ENCODE measurements around the gene ARMH3.
A peak's percentile ranks its signal among the peaks of the same experiment; 100 is the strongest.

Gene ARMH3

GRCh38 chr10:101895781-101896180, 160.2 kb downstream of the ARMH3 start:
- no peak for DNase-seq (ENCODE audit: low spot score)

DNA sequence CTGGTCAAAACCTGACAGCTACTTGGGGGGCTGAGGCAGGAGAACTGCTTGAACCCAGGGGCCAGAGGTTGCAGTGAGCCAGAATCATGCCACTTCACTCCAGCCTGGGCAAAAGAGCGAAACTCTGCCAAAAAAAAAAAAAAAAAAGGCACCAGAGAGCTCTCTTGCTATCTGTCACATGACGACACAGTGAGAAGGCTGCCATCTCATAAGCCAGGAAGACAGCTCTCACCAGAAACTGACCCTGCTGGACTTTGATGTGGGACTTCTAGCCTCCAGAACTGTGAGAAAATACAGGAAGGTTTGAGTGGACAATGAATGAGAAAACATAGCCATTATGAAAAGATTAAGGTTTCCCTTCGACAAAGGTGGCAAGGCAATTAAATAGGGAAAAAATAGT, 161.2 kb downstream of the ARMH3 start:
- no peak for DNase-seq (ENCODE audit: low spot score)

DNA sequence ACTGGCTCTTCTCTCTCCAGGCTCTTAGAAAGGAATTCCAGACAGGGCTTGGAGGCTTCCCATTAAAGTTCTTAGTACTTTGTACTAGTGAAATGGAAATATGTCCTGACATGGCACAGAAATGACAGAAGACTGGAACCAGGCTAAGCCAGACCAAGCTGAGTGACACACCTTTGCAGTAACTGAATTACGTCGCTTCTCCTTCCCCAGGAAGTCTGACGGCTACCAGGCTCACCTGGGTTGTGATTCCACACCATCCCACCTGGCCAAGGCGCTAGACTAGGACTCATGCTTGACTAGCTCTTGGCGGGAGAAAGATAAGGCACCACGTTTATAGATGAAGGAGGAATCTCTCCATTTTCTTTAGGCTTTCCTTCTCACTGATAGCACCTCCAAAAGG, 161.7 kb downstream of the ARMH3 start:
- no peak for DNase-seq (ENCODE audit: low spot score)

- DNase-seq (ENCODE audit: low spot score), result no peak
These were observed 162.4 kb downstream of the ARMH3 start for GRCh38 chr10:101893510-101894120.

DNA sequence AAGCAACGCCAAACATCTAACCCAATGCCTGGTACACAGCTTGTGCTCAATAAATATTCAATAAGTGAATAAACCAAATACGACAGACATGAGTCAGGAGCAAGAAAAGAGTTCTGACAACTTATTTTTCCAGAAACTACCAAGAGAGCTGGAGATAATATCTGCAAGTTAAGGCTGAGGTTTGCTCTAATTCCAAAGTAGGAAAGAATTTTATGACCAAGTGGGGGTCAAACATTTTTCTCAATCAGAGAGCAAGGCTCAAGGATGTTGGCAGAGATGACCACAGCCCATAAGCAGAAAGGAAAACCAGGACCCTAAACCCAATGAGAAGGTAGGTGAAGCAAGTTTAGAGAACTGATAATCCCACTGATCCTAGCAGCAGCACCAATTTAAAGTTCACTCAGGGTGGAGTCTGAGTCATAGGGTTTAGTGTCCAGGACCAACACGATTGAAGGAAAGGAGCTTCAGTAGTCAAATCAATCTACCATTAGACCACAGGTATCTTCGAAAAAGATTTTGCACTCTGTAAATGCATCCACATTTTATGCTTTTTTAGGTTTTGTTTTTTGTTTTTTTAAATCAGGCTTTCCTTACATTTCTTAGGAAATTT, 163.1 kb downstream of the ARMH3 start:
- DNase-seq (ENCODE audit: low spot score), result no peak

GRCh38 chr10:101889256-101890210, 166.4 kb downstream of the ARMH3 start:
- peak; percentile 77 for DNase-seq (ENCODE audit: low spot score)

DNA sequence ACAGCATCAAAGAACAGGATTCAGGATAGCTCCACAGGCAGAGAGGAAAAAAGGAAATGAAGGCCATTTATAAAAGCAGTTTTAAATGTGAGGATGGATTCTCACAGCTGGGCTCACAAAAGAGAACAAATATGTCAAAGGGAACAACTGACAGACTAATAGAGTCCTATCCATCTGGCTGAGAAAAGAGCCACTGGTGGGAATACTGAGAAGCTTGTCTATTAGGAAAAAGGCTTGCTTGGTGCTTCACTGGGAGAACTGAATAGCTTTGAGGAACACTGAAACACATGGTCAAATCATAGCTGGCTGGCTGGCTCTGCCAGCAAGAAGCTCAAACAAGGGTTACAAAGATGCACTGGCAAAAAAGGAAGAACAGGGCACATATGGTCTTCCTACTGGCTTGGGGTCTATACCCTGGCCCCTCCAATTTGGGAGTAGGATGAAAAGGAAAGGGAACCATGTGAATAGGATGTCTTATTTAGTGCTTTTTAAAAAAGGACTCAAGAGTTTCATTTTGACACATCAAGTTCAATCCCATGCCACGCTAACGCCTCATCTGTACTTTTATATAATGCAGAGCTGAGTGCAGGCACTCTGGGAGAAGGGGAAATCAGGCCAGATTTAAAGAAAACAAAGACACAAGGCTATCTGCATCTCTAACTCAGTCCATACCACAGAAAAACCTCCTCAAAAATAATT, 167.6 kb downstream of the ARMH3 start:
- DNase-seq (ENCODE audit: low spot score), result no peak

GRCh38 chr10:101887775-101888174, 168.2 kb downstream of the ARMH3 start:
- no peak for DNase-seq (ENCODE audit: low spot score)

- no peak for DNase-seq (ENCODE audit: low spot score)
These were observed 169.3 kb downstream of the ARMH3 start for GRCh38 chr10:101886521-101887312.

- no peak for DNase-seq (ENCODE audit: low spot score)
These were observed 174.8 kb downstream of the ARMH3 start for GRCh38 chr10:101881036-101881774.

GRCh38 chr10:101880232-101880573, 175.8 kb downstream of the ARMH3 start:
- DNase-seq (ENCODE audit: low spot score), result no peak

- DNase-seq (ENCODE audit: low spot score), result no peak
These were observed 176.3 kb downstream of the ARMH3 start for GRCh38 chr10:101879456-101880231.

DNA sequence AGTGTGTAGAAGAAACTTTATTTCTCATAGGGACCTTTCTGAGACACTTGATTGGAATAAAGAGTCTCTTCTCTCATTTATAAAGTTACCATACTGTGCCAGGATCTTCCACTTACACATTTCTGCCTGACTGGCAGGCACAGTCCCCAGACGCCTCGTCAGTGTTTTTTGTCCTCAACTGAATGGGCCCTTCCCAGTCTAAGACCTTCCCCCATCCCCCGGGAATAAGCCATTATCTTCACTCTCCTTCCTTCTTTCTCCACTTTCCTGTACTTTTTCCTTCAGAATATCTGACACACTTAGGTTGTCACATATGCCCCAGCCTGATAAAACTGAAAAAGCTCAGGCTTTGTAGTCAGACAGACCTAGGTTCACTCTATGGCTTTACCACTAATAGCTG, 177.1 kb downstream of the ARMH3 start:
- DNase-seq (ENCODE audit: low spot score), result no peak

GRCh38 chr10:101875068-101875688, 180.8 kb downstream of the ARMH3 start:
- no peak for DNase-seq (ENCODE audit: low spot score)

GRCh38 chr10:101874252-101874651, 181.7 kb downstream of the ARMH3 start:
- DNase-seq (ENCODE audit: low spot score), result no peak

DNA sequence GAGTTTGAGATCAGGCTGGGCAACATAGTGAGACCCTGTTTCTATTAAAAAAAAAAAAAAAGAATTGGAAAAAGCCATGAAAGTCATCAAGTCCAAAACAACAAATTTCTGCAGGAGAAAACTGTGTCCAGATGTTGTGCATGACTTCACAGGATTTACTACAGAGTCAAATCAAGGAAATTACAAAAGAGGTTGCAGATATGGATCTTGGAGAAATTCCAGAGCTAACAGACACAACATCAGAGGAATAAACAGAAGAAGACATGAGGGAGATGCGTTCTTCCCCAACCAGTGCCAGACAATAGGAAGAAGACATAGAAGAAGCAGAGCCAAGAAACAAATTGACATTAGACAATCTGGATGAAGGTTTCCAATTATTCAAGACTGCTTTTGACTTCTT, 188.0 kb downstream of the ARMH3 start:
- DNase-seq (ENCODE audit: low spot score), result no peak

- DNase-seq (ENCODE audit: low spot score), result no peak
These were observed 196.4 kb downstream of the ARMH3 start for GRCh38 chr10:101859530-101859929.

DNA sequence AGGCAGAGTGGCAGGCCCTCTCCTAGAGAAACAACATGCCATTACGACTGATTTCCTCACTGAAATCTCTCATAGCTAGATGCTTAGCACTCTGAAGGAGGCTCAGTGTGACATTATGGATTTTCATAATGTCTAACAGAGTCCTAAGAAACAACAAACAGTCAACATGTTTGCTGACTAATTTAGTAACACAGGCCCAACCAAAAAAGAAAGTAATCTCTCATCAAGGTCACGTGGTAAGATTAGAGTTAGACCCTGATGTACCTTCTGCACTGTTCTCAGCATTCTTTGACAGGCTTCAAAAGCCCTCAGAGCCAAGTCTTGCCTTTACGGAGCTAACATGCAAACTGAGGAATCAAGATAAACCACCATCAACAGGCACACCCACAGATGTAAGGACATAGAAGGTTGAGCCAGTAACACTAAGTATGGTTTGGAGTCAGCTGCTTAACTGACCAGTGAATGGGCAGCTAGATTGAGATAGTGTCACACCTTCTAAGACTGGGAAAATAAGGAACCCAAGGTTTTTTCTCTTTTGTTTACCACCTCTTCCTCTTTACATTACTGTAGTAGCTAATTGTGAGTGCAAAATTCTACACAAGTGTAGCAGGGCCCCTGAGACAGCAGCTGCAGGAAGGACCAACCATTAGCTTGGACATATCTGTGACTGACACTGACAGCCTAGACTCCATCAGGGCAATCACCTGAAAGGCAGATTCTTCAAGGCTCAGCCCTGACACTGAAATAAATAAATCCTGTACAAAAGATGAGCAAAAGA, 197.1 kb downstream of the ARMH3 start:
- no peak for DNase-seq (ENCODE audit: low spot score)
